ENCODE results near the gene GPR137B.
"Not testable (repeated sequence)": the region's sequence is repeated elsewhere in the genome, so short reads cannot be mapped to it uniquely, and the experiment has no call there.

Gene GPR137B

GRCh38 chr1:236163463-236164153 lies 21.3 kb downstream of the GPR137B start:
- DNase-seq = peak; percentile 77

GRCh38 chr1:236164273-236164672 lies 21.9 kb downstream of the GPR137B start:
- DNase-seq = no peak

DNA sequence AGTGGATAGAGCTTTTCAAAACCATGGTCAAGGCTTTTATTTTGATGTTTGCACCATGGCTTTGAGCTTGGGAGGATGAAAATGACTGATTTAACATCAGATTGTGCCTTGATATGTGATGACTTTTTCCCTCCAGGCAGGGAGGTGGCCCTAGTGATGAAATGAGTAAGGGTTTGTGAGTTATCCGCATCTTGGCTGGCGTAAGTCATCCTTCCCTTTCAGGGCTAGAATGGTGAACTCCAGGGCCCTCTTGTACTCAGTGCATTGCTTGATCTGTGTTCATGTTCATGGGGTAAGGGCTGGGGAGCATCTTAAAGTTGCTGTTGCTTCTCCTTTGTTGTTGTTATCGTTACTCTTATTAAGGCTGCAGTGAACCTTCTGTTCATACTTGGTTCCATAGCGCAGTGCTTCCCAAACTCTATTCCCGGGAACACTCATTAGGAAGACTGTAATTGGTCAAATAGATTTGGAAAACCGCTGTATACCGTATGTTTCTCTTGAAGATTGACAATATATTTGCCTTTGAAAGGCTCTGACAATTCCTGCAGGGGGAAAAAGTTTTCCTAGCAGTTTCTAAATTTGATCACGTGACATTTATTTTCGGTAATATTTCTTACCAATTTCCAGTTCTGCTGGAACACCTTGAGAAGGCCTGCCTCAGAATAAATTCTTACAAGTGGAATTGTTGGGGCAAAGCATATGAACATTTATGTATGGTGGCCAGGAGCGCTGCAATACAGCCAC lies 23.1 kb downstream of the GPR137B start:
- DNase-seq = peak; percentile 27

- no peak for DNase-seq
Measured at GRCh38 chr1:236166041-236166440, 23.7 kb downstream of the GPR137B start.

- no peak for DNase-seq
Measured at GRCh38 chr1:236167154-236167553, 24.8 kb downstream of the GPR137B start.

GRCh38 chr1:236167578-236167977 lies 25.2 kb downstream of the GPR137B start:
- no peak for DNase-seq

- DNase-seq = peak; percentile 96
Measured at GRCh38 chr1:236168716-236169429, 26.5 kb downstream of the GPR137B start.

- DNase-seq = no peak
Measured at GRCh38 chr1:236172041-236172579, 29.8 kb downstream of the GPR137B start.

DNA sequence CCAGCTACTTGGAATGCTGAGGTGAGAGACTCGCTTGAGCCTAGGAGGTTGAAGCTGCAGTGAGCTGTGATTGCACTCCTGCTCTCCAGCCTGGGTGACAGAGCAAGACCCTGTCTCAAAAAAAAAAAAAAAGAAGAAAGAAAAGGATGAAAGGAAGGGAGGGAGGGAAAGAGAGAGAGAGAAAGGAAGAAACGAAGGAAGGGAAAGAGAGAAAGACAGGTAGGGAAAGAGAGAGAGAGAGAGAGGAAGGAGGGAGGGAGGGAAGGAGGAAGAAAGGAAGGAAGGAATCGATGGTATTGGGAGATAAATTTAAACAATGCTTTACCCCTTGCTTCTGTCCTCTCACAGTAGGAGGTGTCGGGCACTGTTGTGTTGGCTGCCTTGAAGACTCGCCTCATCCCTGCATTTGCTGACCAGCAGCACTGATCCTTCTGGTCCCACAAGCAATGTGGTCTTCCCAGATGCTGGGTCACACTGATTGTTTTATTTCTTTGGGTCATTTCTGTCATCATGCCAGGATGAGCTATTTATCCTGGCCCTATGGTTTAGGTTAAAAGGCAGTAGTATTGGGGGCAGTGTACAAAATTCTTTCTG lies 30.9 kb downstream of the GPR137B start:
- no peak for DNase-seq

DNA sequence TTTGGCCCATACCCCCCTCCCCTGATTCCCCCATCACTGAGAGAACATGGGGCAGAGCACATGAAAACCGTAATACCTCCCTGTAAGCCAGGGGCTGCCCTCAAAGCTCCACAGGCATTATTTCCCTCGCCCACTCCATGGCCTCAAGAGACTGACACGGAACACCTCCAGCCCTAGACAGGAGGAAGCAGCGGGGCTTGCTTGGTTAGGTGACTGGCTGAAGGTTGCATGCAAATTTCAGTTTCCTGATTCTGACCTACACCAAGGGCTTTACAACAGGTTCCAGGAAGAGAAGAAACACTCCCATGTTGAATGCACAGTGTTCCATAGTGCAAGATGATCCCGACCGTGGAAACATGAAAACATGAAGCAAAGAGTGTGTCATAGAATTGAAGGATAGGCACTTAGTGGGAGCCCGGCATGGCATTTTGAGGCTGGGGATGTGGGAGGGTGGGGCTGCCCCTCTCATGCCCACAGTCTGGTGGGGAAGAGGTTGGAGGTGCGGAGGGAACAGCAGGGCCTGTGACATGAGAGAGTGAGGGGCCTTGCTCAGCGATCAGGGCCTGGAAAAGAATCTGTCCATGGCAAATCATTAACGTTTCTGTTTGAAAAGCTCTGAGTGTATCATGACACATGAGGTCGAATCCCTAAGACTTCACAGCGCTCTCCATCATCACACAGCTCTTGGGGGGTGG lies 33.5 kb downstream of the GPR137B start:
- DNase-seq = no peak

GRCh38 chr1:236176337-236177336 lies 34.3 kb downstream of the GPR137B start:
- no peak for DNase-seq

GRCh38 chr1:236179634-236180033 lies 37.3 kb downstream of the GPR137B start:
- no peak for DNase-seq

GRCh38 chr1:236181059-236181458 lies 38.7 kb downstream of the GPR137B start:
- DNase-seq = no peak

DNA sequence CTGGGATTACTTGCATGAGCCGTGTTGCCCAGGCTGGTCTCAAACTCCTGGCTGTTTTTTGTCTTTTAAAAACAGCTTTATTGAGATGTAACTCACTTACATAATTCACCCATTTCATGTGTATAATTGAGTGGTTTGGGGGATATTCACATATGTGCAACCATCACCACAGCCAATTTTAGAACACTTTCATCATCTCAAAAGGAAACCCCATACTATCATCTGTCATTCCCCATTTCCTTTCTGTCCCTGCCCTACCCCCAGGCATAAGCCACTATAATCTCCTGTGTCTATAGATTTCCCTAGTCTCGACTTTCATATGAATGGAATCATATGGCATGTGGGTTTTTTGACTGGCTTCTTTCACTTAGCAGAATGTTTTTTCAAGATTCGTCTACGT lies 43.3 kb downstream of the GPR137B start:
- peak; percentile 53 for DNase-seq

DNA sequence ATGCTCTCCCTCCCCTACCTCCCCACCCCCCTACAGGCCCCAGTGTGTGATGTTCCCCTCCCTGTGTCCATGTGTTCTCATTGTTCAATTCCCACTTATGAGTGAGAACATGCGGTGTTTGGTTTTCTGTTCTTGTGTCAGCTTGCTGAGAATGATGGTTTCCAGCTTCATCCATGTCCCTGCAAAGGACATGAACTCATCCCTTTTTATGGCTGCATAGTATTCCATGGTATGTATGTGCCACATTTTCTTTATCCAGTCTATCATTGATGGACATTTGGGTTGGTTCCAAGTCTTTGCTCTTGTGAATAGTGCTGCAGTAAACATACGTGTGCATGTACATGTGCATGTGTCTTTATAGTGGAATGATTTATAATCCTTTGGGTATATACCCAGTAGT lies 44.1 kb downstream of the GPR137B start:
- not testable (repeated sequence) for DNase-seq

DNA sequence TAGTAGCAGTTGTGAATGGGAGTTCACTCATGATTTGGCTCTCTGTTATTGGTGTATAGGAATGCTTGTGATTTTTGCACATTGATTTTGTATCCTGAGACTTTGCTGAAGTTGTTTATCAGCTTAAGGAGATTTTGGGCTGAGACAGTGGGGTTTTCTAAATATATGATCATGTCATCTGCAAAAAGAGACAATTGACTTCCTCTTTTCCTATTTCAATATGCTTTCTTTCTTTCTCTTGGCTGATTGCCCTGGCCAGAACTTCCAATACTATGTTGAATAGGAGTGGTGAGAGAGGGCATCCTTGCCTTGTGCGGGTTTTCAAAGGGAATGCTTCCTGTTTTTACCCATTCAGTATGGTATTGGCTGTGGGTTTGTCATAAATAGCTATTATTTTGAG lies 45.7 kb downstream of the GPR137B start:
- DNase-seq = peak; percentile 26

GRCh38 chr1:236193184-236193583 lies 50.8 kb downstream of the GPR137B start:
- no peak for DNase-seq

DNA sequence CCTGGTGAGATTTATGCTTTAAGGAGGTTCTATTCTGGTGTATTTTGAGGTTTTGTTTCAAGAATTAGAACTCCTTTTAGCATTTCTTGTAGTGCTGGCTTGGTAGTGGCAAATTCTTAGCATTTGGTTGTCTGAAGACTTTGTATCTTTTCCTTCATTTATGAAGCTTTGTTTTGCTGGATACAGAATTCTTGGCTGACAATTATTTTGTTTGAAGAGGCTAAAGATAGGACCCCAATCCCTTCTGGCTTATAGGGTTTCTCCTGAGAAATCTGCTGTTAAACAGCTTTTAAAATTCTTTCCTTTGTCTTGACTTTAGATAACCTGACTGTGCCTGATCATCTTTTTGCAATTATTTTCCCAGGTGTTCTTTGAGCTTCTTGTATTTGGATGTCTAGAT lies 58.6 kb downstream of the GPR137B start:
- DNase-seq = no peak

- DNase-seq = peak; percentile 44
Measured at GRCh38 chr1:236201786-236202185, 59.4 kb downstream of the GPR137B start.

GRCh38 chr1:236204039-236204438 lies 61.7 kb downstream of the GPR137B start:
- no peak for DNase-seq

GRCh38 chr1:236204656-236205055 lies 62.3 kb downstream of the GPR137B start:
- no peak for DNase-seq
